ENCODE results near the gene MGP. TPM values are rescaled to one million over a fixed set of nuclear protein-coding genes. Genes with fewer than 3 reads are reported as not detected.

The MGP gene
- total and polyA plus RNA-seq, 3 donors from 2014 or later: 56.7 to 656 (median 76.8) TPM

DNA sequence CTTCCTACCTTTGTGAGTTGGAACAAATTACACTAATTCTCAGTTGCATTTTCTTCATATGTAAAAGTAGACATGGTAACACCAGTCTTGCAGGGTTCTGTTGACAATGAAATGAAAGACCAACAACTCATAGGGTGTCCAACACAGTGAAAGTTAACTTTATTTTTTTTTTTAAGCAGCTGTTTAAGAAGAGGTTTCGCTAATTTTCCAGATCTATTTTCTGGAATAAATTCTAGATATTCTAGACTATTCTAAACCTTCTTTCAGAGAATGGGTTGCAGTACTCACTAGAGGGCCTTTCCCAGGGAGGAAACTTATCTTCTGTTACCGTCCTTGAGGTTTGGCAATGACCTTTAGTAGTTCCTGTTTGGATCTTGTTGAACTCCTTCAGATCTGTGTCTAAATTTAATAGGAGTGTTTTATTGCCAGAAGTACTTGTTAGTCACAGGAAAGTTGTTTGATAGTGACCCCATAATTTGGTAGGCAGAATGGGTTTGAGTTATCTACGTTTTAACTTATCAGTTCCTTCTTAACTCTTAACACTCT, 39.5 kb downstream of the MGP start:
- H3K9me3 ChIP-seq: no peaks in the 10 kb centered on the region
- no peak for DNase-seq
- H3K4me3 ChIP-seq: no peak overlapping the region
- no peaks in the 10 kb centered on the region for H3K27me3 ChIP-seq
- H3K4me1 ChIP-seq: peaks cover 22% of the 10 kb centered on the region
- H3K27ac ChIP-seq: peak overlapping the region in 1 of 2 donors; percentile 70
- intact Hi-C loops (cut with DNase I; ENCODE audit: low total_unique reads): loop anchor here (10.0 kb wide), 1 partner anchor 49 kb away; no protein-coding TSS in a partner anchor
- TF ChIP-seq, protein P1, sequence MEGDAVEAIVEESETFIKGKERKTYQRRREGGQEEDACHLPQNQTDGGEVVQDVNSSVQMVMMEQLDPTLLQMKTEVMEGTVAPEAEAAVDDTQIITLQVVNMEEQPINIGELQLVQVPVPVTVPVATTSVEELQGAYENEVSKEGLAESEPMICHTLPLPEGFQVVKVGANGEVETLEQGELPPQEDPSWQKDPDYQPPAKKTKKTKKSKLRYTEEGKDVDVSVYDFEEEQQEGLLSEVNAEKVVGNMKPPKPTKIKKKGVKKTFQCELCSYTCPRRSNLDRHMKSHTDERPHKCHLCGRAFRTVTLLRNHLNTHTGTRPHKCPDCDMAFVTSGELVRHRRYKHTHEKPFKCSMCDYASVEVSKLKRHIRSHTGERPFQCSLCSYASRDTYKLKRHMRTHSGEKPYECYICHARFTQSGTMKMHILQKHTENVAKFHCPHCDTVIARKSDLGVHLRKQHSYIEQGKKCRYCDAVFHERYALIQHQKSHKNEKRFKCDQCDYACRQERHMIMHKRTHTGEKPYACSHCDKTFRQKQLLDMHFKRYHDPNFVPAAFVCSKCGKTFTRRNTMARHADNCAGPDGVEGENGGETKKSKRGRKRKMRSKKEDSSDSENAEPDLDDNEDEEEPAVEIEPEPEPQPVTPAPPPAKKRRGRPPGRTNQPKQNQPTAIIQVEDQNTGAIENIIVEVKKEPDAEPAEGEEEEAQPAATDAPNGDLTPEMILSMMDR (IDR thresholded peaks at IDR 0.05): no peak
- no peak for TF ChIP-seq POLR2A (IDR thresholded peaks at IDR 0.05)
- no peaks in the 10 kb centered on the region for H3K36me3 ChIP-seq (ENCODE audit: low read depth, missing control alignments)
- 35 to 44% methylated on average over 3 of the region's 3 CpGs for WGBS, 2 donors

DNA sequence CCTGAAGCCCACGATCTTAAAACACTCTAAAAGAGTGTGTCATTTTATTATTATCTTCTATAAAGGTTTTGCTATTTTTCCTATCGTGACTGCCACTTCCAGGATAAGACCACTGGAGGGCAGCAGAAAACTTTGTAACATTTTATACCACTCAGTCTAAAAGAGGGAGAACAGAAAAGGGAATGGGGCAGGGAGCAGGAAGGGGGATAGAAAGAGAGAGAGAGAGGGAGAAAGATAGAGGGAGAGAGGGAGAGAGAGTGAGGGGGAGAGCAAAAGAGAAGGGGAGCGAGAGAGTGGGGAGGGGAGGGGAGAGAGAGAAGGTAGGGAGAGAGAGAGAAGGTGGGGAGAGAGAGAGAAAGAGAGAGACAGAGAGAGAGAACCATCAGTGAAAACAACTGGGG, 40.3 kb downstream of the MGP start:
- Histone ChIP-seq H3K4me1 (peaks cover 22% of the 10 kb centered on the region), H3K4me3 (no peak overlapping the region), H3K27me3 (no peaks in the 10 kb centered on the region), H3K36me3 (ENCODE audit: low read depth, missing control alignments) (no peaks in the 10 kb centered on the region), H3K27ac (peak overlapping the region in 1 of 2 donors; percentile 70), H3K9me3 (no peaks in the 10 kb centered on the region)
- DNase-seq: peak; percentile 63
- WGBS, 2 donors: 24 to 27% methylated on average over 3 of the region's 3 CpGs
- no peak for TF ChIP-seq POLR2A (IDR thresholded peaks at IDR 0.05)
- TF ChIP-seq, protein P1 (IDR thresholded peaks at IDR 0.05): peak; percentile 68 to 82 (median 77)
- intact Hi-C loops (cut with DNase I; ENCODE audit: low total_unique reads): loop anchor here (10.0 kb wide), 1 partner anchor 49 kb away; no protein-coding TSS in a partner anchor

DNA sequence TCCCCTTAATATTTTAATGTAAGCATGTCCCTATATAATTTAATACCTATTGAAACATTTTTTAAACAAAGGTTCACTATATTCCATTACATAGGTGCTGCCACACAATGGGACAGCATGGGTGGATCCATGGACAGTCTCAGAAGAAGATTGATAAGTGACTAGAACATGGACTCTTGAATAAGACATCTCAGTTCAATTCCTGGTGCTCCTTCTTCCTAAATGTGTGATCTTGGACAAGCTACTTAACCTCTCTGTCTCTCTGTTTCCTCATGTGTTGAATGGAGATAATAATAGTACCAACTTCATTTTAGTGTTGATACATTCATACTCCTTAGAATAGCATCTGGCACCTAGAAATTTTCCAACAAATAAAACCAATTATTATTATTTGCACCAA, 41.3 kb downstream of the MGP start:
- TF ChIP-seq, protein P1 (IDR thresholded peaks at IDR 0.05): no peak
- TF ChIP-seq POLR2A (IDR thresholded peaks at IDR 0.05): no peak
- peaks cover 22% of the 10 kb centered on the region for H3K4me1 ChIP-seq

DNA sequence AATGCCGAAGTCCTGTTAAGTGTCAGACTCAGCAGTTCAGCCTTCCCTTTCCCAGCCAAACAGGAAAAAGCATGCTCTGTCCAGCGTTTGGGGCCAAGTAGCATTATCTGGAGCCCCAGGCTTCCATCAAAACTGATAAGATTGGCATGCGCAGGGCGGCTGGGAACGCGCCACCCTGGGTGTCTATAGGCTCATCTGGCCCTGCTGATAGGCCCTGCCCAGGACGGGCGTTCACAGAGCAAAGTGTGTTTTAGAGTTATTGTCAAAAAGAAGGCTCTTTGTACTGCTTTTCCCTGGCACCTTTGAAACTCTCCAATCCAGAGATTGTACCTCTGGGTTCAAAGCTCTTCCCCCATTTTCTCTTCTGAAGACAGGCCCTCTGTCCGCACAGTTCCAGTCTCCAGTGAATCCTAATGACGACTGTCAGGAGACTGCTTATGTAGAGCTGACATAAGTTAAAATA, 42.2 kb downstream of the MGP start, which contains the start of gene ART4:
TSS of gene ART4 (minus strand) at position 102 of the 463 bp plus-strand sequence. CDS start 413 bp downstream, outside the sequence.
- H3K36me3 ChIP-seq (ENCODE audit: low read depth, missing control alignments): no peaks in the 10 kb centered on the region
- intact Hi-C loops (cut with DNase I; ENCODE audit: low total_unique reads): loop anchor here (10.0 kb wide), 1 partner anchor 51 kb away; no protein-coding TSS in a partner anchor
- no peak for DNase-seq
- TF ChIP-seq, protein P1 (IDR thresholded peaks at IDR 0.05): no peak
- TF ChIP-seq POLR2A (IDR thresholded peaks at IDR 0.05): no peak
- H3K27me3 ChIP-seq: no peaks in the 10 kb centered on the region
- no peaks in the 10 kb centered on the region for H3K9me3 ChIP-seq
- peak within 1 kb of the TSS in 1 of 2 donors; percentile 57 for H3K27ac ChIP-seq
- no peak within 1 kb of the TSS for H3K4me3 ChIP-seq
- H3K4me1 ChIP-seq: peaks cover 22% of the 10 kb centered on the region
- WGBS, 2 donors: 64 to 84% methylated on average over 10 of the region's 10 CpGs

More for the DNA sequence above, 41.3 kb downstream of the MGP start:
- Histone ChIP-seq H3K27me3 (no peaks in the 10 kb centered on the region), H3K4me3 (no peak overlapping the region), H3K36me3 (ENCODE audit: low read depth, missing control alignments) (no peaks in the 10 kb centered on the region), H3K9me3 (no peaks in the 10 kb centered on the region), H3K27ac (no peak overlapping the region)
- intact Hi-C loops (cut with DNase I; ENCODE audit: low total_unique reads): loop anchor here (10.0 kb wide), 1 partner anchor 50 kb away; no protein-coding TSS in a partner anchor
- no peak for DNase-seq

Measured in testis (tissue), 3 donors.